Endothelial cell (in vitro differentiated cells): ENCODE data around the gene ADGRG6. TPM values are rescaled to one million over a fixed set of nuclear protein-coding genes. Genes with fewer than 3 reads are reported as not detected.

Source experiments
- DNase-seq: peaks from one replicate; pipeline ENCODE4 v3.0.0; 2021; ENCODE audit warnings: low spot score
- H3K27ac Mint-ChIP-seq: one replicate; pipeline ENCODE4 v1.8.0; 2021; ENCODE audit warnings: mixed read lengths, inconsistent platforms; ENCODE audit not compliant: unreplicated experiment
- H3K27me3 Mint-ChIP-seq: one replicate; pipeline ENCODE4 v1.8.0; 2021; ENCODE audit warnings: mild to moderate bottlenecking, moderate library complexity, mixed read lengths, inconsistent platforms; ENCODE audit not compliant: unreplicated experiment
- H3K36me3 Mint-ChIP-seq: one replicate; pipeline ENCODE4 v1.8.0; 2021; ENCODE audit warnings: mild to moderate bottlenecking, low read depth, mixed read lengths, inconsistent platforms; ENCODE audit not compliant: unreplicated experiment
- H3K4me1 Mint-ChIP-seq: one replicate; pipeline ENCODE4 v1.8.0; 2021; ENCODE audit warnings: mild to moderate bottlenecking, mixed read lengths, inconsistent platforms; ENCODE audit not compliant: unreplicated experiment
- H3K4me3 Mint-ChIP-seq: one replicate; pipeline ENCODE4 v1.8.0; 2021; ENCODE audit warnings: mild to moderate bottlenecking, mixed read lengths, inconsistent platforms; ENCODE audit not compliant: unreplicated experiment
- H3K9me3 Mint-ChIP-seq: one replicate; pipeline ENCODE4 v1.8.0; 2021; ENCODE audit warnings: mixed read lengths, inconsistent platforms; ENCODE audit not compliant: unreplicated experiment
- total RNA-seq: library from RNA; stranded (reverse); fragmentation: NEBNext Ultra II Directional; extraction: Animal tissue kit (Norgen Biotek cat#: 25700); gene quantifications from one replicate; pipeline ENCODE4 v1.2.1, GENCODE V29; 2021; ENCODE audit not compliant: unreplicated experiment
- TF ChIP-seq, protein P1 (sequence below): fragments of 200-600 bp; sonication (generic); IDR thresholded peaks from one replicate; pipeline ENCODE4 v1.5.0; 2021; ENCODE audit warnings: antibody characterized with exemption; ENCODE audit not compliant: unreplicated experiment

The ADGRG6 gene
- total RNA-seq, 1 donor from 2014 or later: 8.8 TPM

GRCh38 chr6:142359271-142359960 lies 57.6 kb downstream of the ADGRG6 start:
- Mint-ChIP-seq H3K4me3 (no peak overlapping the region), H3K27ac (no peak overlapping the region), H3K27me3 (no peaks in the 10 kb centered on the region), H3K36me3 (no peaks in the 10 kb centered on the region), H3K9me3 (no peaks in the 10 kb centered on the region), H3K4me1 (peaks cover 4% of the 10 kb centered on the region)
- DNase-seq: no peak
- TF ChIP-seq, protein P1, sequence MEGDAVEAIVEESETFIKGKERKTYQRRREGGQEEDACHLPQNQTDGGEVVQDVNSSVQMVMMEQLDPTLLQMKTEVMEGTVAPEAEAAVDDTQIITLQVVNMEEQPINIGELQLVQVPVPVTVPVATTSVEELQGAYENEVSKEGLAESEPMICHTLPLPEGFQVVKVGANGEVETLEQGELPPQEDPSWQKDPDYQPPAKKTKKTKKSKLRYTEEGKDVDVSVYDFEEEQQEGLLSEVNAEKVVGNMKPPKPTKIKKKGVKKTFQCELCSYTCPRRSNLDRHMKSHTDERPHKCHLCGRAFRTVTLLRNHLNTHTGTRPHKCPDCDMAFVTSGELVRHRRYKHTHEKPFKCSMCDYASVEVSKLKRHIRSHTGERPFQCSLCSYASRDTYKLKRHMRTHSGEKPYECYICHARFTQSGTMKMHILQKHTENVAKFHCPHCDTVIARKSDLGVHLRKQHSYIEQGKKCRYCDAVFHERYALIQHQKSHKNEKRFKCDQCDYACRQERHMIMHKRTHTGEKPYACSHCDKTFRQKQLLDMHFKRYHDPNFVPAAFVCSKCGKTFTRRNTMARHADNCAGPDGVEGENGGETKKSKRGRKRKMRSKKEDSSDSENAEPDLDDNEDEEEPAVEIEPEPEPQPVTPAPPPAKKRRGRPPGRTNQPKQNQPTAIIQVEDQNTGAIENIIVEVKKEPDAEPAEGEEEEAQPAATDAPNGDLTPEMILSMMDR: no peak

DNA sequence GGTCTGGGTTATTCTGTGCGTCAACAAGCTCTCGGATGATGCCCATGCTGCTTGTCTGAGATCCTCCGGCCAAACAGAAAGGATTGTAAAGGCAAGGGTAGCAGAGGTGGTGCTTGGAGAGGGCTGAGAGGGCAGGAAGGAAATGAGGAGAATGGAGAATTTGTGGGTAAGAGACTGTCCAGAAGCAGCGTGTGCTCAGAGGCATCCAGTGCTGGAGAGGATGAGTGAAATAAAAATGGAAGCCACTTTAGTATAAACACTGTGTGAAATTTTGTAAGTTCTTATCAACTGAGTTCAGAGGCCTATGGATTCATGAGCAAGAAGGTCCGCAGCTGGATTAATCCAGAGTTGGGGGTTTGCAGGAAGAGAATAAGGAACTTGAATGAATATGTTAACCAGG lies 59.5 kb downstream of the ADGRG6 start:
- Mint-ChIP-seq H3K9me3 (no peaks in the 10 kb centered on the region), H3K36me3 (no peaks in the 10 kb centered on the region), H3K27ac (no peak overlapping the region), H3K4me1 (peaks cover 4% of the 10 kb centered on the region), H3K27me3 (no peaks in the 10 kb centered on the region), H3K4me3 (no peak overlapping the region)
- no peak for DNase-seq
- TF ChIP-seq, protein P1: no peak

DNA sequence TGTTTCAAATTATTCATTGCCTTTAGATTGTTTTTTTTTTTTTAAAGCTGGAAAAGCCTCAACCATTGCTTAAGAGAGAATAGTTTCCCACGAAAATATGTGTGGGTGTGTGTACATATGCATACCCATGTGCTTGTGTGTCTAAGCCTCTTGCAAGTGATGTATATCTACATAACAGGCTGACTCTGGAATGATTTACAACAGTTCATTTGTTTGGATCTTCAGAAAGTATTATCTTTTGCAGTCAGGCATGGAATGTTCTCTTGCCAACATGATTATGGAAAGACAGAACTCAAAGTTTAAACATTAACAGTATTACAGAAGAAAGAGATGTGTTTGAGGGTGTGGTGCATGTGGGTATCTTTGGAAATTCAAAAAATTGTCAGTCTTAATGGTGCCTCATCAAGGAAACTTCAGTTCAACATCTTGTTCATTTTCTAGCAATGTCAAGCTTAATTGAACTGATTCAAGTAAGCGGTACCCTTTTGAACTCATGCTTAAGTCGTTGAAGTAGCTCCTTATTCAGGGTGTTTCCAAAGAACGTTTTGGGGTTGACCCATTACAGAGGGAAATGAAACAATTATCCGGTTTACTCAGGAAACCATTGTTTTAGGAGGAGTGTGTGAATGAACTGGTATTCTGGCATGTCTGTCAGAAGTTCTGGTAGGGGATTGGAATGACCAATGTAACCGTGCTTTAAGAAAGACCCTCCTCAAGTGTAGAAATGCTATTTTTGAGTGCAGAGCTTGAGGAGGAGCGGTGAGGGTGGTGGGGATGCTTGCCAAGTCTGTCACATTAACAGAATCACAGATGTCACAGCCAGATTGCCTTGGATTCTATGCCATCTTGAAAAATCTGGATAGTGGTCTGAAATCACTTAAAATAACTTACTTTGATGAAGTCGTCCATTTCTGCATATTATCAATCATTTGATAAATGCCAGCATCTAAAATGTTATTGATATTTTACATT lies 60.3 kb downstream of the ADGRG6 start:
- H3K27me3 Mint-ChIP-seq: no peaks in the 10 kb centered on the region

GRCh38 chr6:142367061-142367460 lies 65.3 kb downstream of the ADGRG6 start:
- no peaks in the 10 kb centered on the region for H3K4me1 Mint-ChIP-seq
- no peak overlapping the region for H3K27ac Mint-ChIP-seq
- TF ChIP-seq, protein P1: no peak
- H3K4me3 Mint-ChIP-seq: no peak overlapping the region
- no peaks in the 10 kb centered on the region for H3K36me3 Mint-ChIP-seq
- H3K9me3 Mint-ChIP-seq: no peaks in the 10 kb centered on the region
- DNase-seq: no peak
- no peaks in the 10 kb centered on the region for H3K27me3 Mint-ChIP-seq

More for the DNA sequence above, 60.3 kb downstream of the ADGRG6 start:
- Mint-ChIP-seq H3K27ac (no peak overlapping the region), H3K9me3 (no peaks in the 10 kb centered on the region), H3K36me3 (no peaks in the 10 kb centered on the region), H3K4me1 (peaks cover 4% of the 10 kb centered on the region), H3K4me3 (no peak overlapping the region)
- no peak for DNase-seq
- TF ChIP-seq, protein P1: no peak
